Spleen (tissue), 11 donors: ENCODE results near the gene FGD5. TPM values are rescaled to one million over a fixed set of nuclear protein-coding genes. Genes with fewer than 3 reads are reported as not detected.
A peak's percentile ranks its signal among the peaks of the same experiment; 100 is the strongest.

ENCODE experiments used
- DNase-seq: peaks from one replicate; pipeline ENCODE4 v3.0.0-alpha.2; 2020
- H3K27ac ChIP-seq, 8 donors: fragments of 200-600 bp; sonication (generic) in 7 of 8; 1 replicate in 4 of 8; 2 replicates in 4 of 8; pipeline versions ENCODE4 v1.5.0 to v1.8.0; 2016 to 2021; ENCODE audit warnings: inconsistent platforms in 4 of 8, mild to moderate bottlenecking in 4 of 8, moderate library complexity in 1 of 8
- H3K27me3 ChIP-seq, 7 donors: fragments of 200-600 bp; sonication (generic) in 6 of 7; replicated peaks in 1 of 7; 1 replicate in 4 of 7; 2 replicates in 3 of 7; pipeline versions ENCODE4 v1.5.0 to v1.8.0; 2016 to 2021; ENCODE audit warnings: inconsistent platforms in 3 of 7, mild to moderate bottlenecking in 1 of 7
- H3K36me3 ChIP-seq, 6 donors: fragments of 200-600 bp; sonication (generic) in 5 of 6; 1 replicate in 4 of 6; 2 replicates in 2 of 6; pipeline versions ENCODE4 v1.5.0 to v1.8.0; 2016 to 2021; ENCODE audit warnings: inconsistent platforms in 2 of 6
- H3K4me1 ChIP-seq, 6 donors: fragments of 200-600 bp; sonication (generic) in 5 of 6; 1 replicate in 3 of 6; 2 replicates in 3 of 6; pipeline versions ENCODE4 v1.5.0 to v1.8.0; 2016 to 2021; ENCODE audit warnings: inconsistent platforms in 3 of 6
- H3K4me3 ChIP-seq, 8 donors: fragments of 200-600 bp; sonication (generic) in 7 of 8; 1 replicate in 4 of 8; 2 replicates in 4 of 8; pipeline versions ENCODE4 v1.5.0 to v1.8.0; 2016 to 2021; ENCODE audit warnings: inconsistent platforms in 4 of 8, mild to moderate bottlenecking in 4 of 8, moderate library complexity in 2 of 8
- H3K9me3 ChIP-seq, 8 donors: fragments of 200-600 bp; sonication (generic) in 7 of 8; 1 replicate in 4 of 8; 2 replicates in 4 of 8; pipeline versions ENCODE4 v1.5.0 to v1.8.0; 2016 to 2021; ENCODE audit warnings: inconsistent platforms in 4 of 8
- POLR2A ChIP-seq, 3 donors: fragments of 450-650 bp; IDR thresholded peaks; one replicate each; pipeline ENCODE4 v1.5.1; 2017; ENCODE audit warnings: antibody characterized with exemption in 3 of 3, mild to moderate bottlenecking in 1 of 3
- POLR2AphosphoS5 ChIP-seq, 3 donors: sonication (generic); formaldehyde crosslinking; IDR thresholded peaks; one replicate each; pipeline ENCODE4 v1.5.1; 2017; ENCODE audit warnings: antibody characterized with exemption in 3 of 3
- WGBS, 5 donors: extraction: QIAGEN DNeasy Blood & Tissue Kit in 3 of 5; methylation state at CpG; one replicate each; pipeline versions ENCODE4 v1.1.5 to v1.1.7; 2013 to 2018; 5-methylcytosine and 5-hydroxymethylcytosine counted together
- intact Hi-C: fragments of 100-400 bp; cut with DNase I; formaldehyde crosslinking; loops from one replicate; pipeline ENCODE4 v1.15.0; 2023; ENCODE audit warnings: low total_unique reads
- polyA plus RNA-seq, 3 donors: library from polyadenylated mRNA; stranded (reverse); fragments of 200-250 nt; gene quantifications; one replicate each; pipeline ENCODE4 v1.2.1, GENCODE V29; 2013
- total RNA-seq, 7 donors: library from RNA; depleted of rRNA in 3 of 7; stranded (reverse); fragments of >200 nt in 3 of 7; fragmentation: NEBNext Ultra II Directional in 4 of 7; extraction: Animal tissue kit (Norgen Biotek cat#: 25700) in 4 of 7; gene quantifications; one replicate each; pipeline versions ENCODE4 v1.1.0 to v1.2.1, GENCODE V29; 2016 to 2021
- TF ChIP-seq, protein P1 (sequence below), 11 experiments: fragments of 200-600 bp in 7 of 11; fragments of 450-650 bp in 4 of 11; sonication (generic) in 4 of 11; IDR thresholded peaks in 8 of 11; conservative IDR thresholded peaks in 3 of 11; 1 replicate in 7 of 11; 2 replicates in 4 of 11; pipeline versions ENCODE4 v1.4.0 to v1.8.0; 2016 to 2021; ENCODE audit warnings: antibody characterized with exemption in 11 of 11, inconsistent platforms in 4 of 11, mild to moderate bottlenecking in 1 of 11
- donor health status: healthy with polysubstance abuse.
- donor health status: DM: no; HTN: no; CAD: no; lungs with moderate emphysema.
- donor health status: DM: no; HTN: no; CAD: no.
- donor health status: Bipolar disorder and iron deficiency.
- donor health status: healthy.
- donor health status: DM: no; HTN: no; CAD: no.
- donor health status: DM: yes; HTN: yes; CAD: no.

Gene FGD5
- total and polyA plus RNA-seq, 10 donors = 6.0 to 145 (median 63.8) TPM

DNA sequence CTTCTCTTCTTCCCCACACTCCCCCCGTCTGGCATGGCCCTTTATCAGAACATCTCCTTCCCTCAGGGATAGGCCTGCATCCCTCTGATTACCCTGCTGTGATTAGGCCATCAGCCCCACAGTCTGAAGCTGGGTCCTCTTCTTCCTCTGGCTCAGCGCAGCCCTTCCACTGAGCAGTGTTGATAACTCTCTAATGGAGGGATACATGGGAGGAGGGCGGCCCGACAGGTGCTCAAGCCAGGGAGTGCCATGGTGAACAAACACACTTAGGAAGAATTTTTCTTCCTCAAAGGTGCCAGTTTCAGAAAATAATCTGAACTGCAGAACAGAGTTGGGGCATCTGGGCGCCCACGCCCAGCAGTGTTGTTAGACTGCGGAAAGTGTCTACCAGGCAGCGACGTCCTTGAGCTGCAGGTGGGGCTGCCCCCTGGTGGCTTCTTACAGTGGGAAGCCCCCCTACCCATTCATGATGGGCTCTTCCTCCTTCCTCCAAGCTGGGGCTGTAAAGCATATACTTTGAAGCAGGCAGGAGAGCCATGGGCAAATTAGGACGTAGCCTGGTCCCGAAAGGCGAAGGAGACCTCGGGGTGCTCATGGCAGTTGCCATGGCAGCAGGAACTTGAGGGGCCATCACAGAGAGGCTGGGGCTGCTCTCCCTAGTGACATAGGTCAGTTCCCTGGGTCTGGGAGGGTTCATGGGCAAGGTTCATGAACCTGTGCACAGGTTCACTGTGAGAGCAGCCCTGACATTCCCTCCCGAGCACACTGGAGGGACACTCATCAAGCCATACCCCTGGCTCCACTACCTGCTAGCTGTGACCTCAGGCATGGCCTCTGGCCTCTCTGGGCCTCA is 95.4 kb downstream of the FGD5 start:
- intact Hi-C loops = loop anchor here (10.0 kb wide), 1 partner anchor 119 kb away; no protein-coding TSS in a partner anchor
- Histone ChIP-seq H3K27me3 (no peaks in the 10 kb centered on the region), H3K36me3 (peaks cover 0 to 58% (median 5%) of the 10 kb centered on the region in 6 donors), H3K4me1 (peaks cover 0 to 3% (median 0%) of the 10 kb centered on the region in 6 donors), H3K4me3 (no peak overlapping the region), H3K9me3 (no peaks in the 10 kb centered on the region), H3K27ac (peak overlapping the region in 1 of 8 donors; percentile 11)
- TF ChIP-seq POLR2AphosphoS5 (IDR thresholded peaks at IDR 0.05) (no peak), POLR2A (IDR thresholded peaks at IDR 0.05) (no peak)
- TF ChIP-seq, protein P1, sequence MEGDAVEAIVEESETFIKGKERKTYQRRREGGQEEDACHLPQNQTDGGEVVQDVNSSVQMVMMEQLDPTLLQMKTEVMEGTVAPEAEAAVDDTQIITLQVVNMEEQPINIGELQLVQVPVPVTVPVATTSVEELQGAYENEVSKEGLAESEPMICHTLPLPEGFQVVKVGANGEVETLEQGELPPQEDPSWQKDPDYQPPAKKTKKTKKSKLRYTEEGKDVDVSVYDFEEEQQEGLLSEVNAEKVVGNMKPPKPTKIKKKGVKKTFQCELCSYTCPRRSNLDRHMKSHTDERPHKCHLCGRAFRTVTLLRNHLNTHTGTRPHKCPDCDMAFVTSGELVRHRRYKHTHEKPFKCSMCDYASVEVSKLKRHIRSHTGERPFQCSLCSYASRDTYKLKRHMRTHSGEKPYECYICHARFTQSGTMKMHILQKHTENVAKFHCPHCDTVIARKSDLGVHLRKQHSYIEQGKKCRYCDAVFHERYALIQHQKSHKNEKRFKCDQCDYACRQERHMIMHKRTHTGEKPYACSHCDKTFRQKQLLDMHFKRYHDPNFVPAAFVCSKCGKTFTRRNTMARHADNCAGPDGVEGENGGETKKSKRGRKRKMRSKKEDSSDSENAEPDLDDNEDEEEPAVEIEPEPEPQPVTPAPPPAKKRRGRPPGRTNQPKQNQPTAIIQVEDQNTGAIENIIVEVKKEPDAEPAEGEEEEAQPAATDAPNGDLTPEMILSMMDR (IDR thresholded peaks at IDR 0.05 in 8 of 11, conservative IDR thresholded peaks at IDR 0.05 in 3 of 11) = no peak
- WGBS, 5 donors = 85 to 94% (median 86%) methylated on average over 13 to 14 of the region's 14 CpGs
- no peak for DNase-seq

DNA sequence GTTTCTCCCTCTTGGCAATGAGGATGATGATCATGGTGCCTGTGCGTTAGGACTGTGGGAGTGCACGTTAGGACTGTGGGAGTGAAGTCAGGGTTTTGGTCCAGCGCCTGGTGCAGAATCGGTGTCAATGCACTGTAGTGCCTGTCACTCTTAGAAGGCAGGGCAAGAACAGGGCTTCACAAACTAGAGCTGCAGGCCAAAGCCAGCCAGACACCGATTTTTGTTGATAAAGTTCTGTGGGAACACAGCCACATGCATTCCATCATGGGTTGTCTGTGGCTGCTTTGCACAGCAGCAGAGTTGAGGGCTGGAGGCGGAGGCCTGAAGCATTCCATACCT is 96.0 kb downstream of the FGD5 start:
- intact Hi-C loops = loop anchor here (10.0 kb wide), 1 partner anchor 120 kb away; no protein-coding TSS in a partner anchor
- 78 to 83% (median 80%) methylated on average over 6 of the region's 6 CpGs for WGBS, 5 donors
- Histone ChIP-seq H3K4me3 (no peak overlapping the region), H3K27me3 (no peaks in the 10 kb centered on the region), H3K9me3 (no peaks in the 10 kb centered on the region), H3K27ac (no peak overlapping the region), H3K4me1 (peaks cover 0 to 3% (median 0%) of the 10 kb centered on the region in 6 donors), H3K36me3 (peaks cover 0 to 58% (median 5%) of the 10 kb centered on the region in 6 donors)
- TF ChIP-seq, protein P1 (IDR thresholded peaks at IDR 0.05 in 8 of 11, conservative IDR thresholded peaks at IDR 0.05 in 3 of 11) = no peak
- TF ChIP-seq POLR2AphosphoS5 (IDR thresholded peaks at IDR 0.05) (no peak), POLR2A (IDR thresholded peaks at IDR 0.05) (no peak)
- no peak for DNase-seq

DNA sequence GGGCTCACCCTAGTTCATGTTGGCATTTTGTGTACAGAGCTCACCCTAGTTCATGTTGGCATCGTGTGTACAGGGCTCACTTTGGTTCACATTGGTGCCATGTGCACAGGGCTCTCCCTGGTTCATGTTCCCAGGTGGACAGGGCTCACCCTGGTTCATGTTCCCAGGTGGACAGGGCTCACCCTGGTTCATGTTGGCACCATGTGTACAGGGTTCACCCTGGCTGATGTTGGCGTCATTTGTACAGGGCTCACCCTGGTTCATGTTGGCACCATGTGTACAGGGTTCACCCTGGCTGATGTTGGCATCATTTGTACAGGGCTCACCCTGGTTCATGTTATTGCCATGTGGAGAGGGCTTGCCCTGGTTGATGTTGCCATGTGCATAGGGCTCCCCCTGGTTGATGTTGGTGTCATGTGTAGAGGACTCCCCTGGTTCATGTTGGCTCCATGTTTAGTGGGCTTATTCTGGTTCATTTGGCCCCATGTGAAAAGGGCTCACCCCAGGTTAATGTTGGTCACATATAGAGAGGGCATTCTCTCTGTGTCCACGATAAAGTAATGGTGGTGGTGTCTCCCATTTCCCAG is 97.0 kb downstream of the FGD5 start:
- no peak for DNase-seq

More for the DNA sequence above, 97.0 kb downstream of the FGD5 start:
- Histone ChIP-seq H3K27ac (no peak overlapping the region), H3K4me1 (peaks cover 0 to 6% (median 2%) of the 10 kb centered on the region in 6 donors), H3K36me3 (peaks cover 0 to 55% (median 5%) of the 10 kb centered on the region in 6 donors), H3K4me3 (no peak overlapping the region), H3K9me3 (no peaks in the 10 kb centered on the region), H3K27me3 (no peaks in the 10 kb centered on the region)
- intact Hi-C loops = loop anchor here (10.0 kb wide), 1 partner anchor 121 kb away; no protein-coding TSS in a partner anchor
- no peak for TF ChIP-seq POLR2AphosphoS5 (IDR thresholded peaks at IDR 0.05)
- TF ChIP-seq POLR2A (IDR thresholded peaks at IDR 0.05) = no peak
- TF ChIP-seq, protein P1 (IDR thresholded peaks at IDR 0.05 in 8 of 11, conservative IDR thresholded peaks at IDR 0.05 in 3 of 11) = no peak
- WGBS, 5 donors = 53 to 85% (median 79%) methylated on average over 2 to 3 of the region's 3 CpGs
